Measurements from ENCODE around the gene TLR1.
"Not testable (repeated sequence)": the region's sequence is repeated elsewhere in the genome, so short reads cannot be mapped to it uniquely, and the experiment has no call there.

The TLR1 gene

DNA sequence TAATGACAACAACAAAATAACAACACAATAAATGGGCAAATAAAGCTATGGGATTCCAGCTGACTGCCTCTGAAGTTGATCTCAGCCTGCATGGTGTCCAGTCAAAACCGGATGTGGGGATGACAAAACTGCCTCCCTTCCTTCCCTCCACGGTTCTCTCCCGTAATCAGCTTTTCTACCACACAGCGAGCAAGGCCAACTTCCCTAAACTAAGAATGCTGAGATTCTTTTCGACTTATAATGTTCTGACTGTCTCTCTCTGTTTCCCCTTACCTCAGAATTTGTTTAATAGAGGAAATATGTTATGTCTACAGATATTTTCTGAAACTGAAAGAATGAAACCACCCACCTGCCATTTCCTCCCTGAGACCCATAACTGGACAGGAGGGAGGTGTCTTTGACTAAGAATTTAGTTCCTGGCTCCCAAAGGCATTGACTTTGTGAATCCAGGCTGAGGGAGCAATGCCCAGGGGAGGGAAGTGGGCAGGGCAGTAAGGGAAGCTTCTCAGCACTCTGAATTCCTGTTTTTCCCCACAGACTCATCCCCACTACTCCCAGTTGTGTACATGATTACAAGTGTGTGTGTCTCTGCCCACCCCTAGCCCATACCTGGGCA is 1.0 kb upstream of the TLR1 start:
- no peak for DNase-seq

DNA sequence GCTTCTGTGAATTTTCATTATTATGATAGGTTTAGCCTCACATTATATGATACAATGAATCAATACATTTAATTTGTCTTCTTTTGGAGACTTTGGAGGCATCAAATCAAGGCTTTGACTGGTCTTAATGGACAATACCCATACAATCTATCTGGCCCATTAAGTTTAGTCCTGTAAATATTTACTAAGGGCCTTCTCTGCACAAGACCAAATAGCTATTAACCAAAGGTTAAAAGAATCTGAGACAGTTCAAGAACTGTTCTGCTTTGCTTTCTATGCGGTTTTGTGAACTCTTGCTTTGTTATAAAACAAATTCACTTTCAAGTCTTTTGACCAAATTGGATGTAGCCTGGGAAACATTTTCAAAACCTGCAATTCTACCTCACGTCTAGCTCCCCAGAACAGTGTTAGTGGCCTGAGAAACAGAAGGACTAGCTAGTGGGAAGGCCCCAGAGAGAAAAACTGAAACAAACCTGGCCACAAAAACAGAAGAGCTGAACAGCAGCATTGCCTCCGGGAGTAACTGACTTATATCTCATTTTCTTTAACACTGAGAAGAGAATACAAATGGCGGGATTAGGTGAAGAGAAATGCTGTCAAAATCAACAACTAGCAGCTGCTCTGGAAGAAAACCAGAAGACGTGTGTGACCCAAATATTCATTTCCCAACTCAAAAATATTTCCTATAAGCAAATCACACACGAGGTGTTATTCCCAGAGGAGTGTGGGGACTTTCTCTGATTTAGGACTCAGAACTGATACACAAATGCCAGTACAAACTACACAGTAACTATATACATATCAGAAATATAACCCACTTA is 548 bp downstream of the TLR1 start:
- DNase-seq = no peak

DNA sequence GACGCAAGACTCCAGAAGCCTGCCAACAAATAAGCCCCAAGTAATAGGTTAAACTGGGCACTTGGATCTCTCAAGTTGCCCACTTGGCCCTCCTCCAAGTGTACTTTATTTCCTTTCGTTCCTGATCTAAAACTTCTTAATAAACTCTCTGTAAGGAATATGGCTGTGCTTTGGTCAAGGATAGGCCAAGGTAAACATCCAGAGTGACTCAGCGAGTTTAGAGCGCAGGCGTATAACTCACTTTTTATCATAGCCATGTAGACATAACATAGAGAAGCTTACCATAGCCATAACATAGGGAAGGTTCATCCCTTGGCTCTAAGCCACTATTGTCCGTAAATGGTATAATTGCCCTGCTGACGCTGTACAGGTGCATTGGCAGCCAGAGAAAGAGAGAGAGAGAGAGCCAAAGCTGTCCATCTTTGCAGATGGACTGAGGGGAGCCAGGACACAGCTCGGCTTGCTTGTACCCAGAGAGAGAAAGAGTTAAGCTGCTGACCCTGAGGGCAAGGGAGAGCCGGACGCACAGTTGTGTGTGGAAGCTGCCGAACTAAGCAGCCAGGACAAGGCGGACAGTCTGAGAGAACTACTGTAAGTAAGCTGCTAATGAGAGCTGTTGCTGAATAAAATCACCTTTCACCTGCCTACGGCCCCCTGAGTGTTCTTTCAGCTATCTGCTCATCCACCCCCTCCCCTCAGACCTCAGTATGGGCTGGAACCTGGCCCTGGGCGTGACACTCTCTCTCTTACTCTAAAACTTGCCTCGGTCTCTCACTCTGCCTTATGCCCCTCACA is 1.8 kb downstream of the TLR1 start:
- DNase-seq = no peak

DNA sequence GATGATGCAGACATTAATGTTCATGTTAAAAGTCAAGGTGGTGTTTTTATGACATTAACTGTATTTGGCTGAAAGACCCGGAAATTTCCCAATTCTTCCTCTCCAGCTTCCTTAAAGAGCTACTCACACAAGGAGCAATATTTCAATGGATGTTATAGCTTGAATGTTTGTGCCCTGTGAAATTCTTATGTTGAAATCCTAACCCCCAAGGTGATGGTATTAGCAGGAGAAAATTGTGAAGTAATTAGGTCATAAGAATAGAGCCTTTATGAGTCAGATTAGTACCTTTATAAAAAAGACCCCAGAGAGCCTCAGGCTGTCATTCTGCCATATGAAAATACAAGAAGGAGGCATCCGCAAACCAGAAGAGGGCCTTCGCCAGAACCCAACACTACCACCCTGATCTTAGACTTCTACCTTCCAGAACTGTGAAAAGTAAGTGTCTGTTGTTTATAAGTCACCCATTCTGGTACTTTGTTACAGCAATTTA is 3.6 kb downstream of the TLR1 start:
- DNase-seq = no peak

DNA sequence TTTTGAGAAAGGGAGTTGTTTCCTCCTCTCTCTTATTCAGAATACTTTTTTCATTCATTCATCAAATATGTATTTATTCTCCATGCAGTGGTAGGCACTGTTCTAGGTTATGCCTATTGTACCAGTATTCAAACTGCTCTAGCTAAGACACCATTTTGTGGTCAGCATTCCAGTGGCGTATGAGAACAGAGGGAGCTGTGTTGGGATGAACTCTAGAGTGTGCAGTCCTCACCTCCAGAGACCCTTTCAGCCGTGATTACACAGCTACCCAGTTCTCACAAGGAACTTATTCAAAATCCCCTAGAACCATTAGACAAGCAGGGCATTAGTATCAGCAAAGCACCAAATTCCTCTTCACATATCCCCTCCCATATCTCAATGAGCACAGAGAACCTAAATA is 4.2 kb downstream of the TLR1 start:
- DNase-seq = no peak

DNA sequence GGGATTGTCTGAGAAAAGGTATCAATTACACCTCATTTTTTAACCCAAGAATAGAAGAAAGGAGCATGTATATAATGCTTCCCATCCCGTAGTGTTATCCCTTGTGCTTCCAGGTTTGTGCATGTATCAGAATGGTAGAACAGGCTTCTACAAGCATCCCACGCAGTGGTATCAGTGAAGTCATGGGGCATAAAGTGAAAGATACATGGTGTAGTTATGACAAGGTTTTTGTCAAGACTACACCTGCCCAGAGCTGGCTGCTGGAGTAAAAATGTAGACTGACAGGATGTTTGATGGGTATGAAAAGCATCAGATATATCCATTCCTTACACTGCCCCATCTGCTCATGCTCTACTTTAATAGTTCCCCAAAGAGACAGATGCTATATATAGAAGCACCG is 9.5 kb downstream of the TLR1 start:
- no peak for DNase-seq

DNA sequence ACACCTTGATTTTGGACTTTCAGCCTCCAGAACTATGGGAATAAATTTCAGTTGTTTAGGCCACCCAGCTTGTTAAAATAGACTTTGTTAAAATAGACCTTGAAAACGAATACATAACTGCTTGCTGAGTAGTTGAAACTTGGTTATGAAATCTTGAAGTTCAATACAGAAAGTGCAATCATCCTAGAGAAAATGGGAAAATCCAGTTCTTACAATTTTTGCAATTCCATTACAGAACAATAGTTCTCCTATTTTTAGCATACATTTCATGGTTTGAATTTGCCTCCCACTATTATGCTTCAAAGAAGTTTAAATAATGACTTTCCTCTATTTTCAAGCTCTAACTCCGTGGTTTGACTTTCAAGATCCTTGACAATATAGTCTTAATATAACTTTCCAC is 10.5 kb downstream of the TLR1 start:
- DNase-seq = no peak

DNA sequence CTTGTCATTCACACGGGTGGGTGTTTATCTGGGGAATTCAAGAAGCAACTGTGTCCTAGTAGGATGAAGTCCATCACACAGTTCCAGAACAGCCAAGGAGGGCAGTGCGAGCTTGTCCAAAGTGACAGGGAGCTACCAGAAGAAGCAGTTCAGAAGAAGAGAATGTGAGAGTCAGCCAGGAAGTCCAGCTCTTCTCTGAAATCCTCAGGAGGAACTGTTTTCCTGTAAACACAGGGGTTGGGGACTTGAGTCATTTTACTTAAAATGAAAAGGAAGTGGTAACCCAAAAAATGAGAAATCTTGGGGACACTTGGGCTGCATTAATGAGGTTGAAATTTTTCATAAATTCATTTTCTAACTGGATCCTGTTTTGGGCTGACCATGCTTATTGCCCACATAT is 13.6 kb downstream of the TLR1 start:
- no peak for DNase-seq

DNA sequence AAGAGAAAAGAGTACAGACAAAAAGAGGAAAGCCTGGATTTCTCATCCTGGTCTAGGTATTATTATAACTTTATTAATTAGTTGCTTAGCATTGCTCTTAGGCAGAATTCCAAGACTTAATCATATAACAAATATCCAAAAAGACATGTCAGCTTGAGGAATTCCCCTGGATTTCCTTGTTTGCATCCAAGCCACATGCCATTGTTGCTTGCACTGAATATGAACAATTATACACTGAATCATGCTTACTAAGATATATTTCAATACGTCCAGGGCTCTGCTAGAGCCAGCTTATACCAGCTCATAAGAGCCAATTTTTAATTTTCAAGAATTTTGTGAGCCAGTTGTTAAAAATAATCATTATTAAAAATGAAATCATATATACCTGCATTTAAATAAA is 16.3 kb downstream of the TLR1 start:
- DNase-seq = no peak

DNA sequence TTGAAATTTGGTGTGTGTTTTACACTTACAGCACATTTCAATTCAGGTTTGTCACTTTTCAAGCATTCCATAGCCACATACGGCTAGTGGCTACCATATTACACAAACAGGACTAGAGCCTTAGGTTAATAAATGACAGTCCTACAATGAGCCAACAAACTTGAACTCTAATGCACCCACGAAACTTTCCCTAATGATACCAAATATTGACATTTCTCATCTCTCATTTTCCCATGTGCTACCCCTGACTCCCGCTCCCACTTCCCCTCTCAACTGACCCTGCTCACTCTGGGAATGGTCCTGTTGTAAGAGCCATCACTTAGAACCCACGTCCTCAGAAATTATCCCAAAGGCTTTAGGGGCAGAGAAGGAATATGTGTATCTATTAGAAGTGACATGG is 16.9 kb downstream of the TLR1 start:
- no peak for DNase-seq

DNA sequence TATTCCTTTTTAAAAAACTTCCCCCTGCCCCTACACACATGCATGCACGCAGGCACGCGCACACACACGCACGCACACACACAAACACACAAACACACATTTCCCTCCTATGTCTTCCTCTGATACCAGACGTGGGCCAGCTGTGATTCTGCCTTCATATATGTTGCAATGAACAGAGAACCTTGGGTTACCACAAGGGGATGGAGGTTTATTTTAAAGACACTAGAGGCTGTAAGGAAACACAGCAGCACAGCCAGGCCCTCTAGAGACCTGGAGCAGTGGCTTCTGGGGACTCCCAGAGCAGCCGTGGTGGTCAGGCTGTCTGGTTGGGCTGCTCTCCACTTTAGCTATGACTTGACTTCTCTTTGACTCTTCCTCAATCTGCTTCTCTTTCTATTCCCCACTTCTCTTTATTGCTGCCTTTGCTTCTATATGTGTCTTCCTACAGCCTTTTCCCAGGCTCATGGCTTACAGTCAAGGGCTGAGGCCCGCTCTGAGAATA is 18.6 kb downstream of the TLR1 start:
- DNase-seq = no peak

DNA sequence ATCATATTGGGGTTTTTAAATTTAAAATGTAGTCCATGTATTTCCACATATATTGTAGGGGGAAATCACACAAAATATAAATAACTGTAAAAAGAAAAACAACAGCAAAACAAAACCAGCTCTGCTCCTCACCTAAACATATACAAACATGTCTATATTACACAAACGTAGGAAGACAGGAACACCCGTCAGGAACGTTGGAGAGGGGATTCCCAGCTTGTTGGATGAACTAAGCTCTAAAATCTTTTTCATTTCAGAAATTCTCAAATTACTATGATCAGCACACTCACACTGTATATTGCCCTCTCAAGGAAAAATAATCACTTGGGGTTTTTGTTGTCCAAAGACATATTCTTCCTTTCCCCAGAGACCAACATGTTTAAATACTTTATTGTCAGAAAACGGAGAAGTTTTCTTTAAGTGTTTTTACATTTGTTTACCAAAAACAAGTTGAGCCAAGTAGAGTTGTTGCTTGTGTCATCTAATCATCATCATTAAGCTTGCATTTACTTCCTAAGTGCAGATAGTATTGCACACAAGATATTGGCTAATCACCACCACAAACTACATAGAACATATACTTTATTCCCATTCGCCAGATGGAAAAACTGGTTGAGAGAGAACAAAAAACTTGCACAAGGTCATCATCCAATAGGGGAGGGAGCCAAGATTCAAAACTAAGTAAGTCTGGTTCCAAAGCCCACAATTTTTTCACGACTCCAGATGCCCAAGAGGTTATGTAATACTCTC is 19.4 kb downstream of the TLR1 start:
- no peak for DNase-seq

DNA sequence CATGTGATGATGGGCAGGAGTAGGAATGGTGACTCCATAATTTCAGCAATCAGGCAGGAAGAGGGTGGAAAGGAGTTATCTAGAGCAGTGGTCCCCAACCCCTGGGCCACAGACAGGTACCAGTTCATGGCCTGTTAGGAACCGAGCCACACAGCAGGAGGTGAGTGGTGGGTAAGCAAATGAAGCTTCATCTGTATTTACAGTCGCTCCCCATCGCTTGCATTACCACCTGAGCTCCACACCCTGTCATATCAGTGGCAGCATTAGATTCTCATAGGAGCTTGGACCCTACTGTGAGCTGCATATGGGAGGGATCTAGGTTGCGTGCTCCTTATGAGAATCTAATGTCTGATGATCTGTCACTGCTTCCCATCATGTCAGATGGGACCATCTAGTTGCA is 20.4 kb downstream of the TLR1 start:
- DNase-seq = no peak

DNA sequence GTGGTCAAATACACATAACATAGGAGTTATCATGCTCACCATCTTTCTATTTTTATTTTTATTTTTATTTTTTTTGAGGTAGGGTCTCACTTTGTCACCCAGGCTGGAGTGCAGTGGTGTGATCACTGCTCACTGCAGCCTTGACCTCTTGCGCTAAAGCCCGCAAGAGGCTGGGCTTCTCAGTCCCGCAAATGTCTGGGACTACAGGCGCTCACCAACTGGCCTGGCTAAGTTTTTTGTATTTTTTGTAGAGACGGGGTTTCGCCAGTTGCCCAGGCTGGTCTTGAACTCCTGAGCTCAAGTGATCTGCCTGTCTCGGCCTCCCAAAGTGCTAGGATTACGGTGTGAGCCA is 21.5 kb downstream of the TLR1 start:
- DNase-seq = no peak

DNA sequence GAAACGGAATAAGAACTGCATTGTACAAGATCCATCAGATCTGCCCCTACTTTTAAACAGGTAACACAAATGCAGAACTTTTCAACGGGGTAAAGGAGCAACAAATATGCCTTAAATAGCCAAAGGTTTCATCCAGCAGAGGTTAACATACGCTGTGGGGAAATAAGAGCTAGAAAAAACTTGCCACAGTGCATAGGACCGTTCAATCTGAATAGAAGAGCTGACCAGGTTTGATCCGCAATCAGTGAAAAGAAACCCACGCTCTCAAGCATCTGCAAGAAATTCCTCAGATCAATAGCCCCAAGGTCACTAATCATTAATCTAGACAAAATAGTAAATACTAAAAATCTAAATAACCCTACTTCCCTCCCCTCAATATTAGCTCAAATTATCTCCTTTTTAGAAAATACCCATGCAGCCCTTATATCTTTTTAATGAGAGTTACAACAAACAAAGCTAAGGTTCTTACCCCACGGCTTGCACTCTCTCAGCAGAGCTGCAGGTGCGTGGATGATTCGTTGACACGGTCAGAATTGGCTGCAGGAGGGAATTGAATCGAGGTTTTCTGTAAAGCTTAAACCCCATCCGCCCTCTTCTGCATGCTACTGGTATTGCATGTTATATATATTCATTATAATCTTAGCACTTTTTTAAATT is 22.0 kb downstream of the TLR1 start, which contains the start of gene TLR10:
Gene TLR10 (minus strand): TSS at position 539 of the 657 bp plus-strand sequence. CDS start 7,400 bp downstream, outside the sequence.
- DNase-seq = no peak

DNA sequence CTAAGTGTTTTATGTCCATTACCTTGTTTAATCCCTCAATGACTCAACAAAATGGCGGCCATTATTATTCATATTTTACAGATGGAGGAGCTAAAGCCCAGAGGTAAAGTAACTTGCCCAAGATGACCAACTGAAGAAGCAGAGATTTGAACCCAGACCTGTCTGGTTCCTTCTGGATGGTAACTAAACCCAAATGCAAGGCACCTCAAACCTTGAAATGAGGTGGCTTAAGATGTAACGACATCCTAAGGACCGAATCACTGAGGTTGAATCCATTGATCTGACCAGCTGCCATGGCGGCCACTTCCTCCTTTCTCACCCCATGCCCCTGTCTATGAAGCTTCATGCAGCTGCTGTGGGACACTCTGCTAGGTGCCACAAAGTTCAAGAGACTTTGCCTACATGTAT is 22.7 kb downstream of the TLR1 start:
- DNase-seq = no peak

DNA sequence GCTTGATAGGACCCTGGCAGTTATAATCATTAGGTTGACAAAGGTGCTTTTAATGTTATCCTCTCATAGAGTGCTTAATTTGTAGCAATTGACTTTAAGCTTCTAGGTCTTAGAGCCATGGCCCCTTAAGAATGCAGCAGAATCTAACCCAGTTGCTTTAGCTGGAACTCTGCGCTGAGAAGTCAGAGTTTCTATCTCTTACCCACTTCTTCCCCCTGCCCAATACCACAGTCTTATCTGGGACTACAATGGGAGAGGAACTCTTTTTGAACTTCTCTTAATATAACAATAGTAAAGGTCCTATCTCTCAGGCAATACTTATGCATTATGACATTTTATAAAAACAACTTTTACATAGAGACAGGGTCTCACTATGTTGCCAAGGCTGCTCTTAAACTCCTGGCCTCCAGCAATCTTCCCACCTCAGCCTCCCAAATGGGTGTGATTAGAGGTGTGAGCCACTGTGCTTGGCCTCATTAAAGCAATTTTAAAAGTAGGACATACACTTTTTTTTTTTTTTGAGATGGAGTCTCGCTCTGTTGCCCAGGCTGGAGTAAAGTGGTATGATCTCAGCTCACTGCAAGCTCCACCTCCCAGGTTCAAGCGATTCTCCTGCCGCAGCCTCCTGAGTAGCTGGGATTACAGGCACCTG is 23.6 kb downstream of the TLR1 start:
- DNase-seq = no peak

DNA sequence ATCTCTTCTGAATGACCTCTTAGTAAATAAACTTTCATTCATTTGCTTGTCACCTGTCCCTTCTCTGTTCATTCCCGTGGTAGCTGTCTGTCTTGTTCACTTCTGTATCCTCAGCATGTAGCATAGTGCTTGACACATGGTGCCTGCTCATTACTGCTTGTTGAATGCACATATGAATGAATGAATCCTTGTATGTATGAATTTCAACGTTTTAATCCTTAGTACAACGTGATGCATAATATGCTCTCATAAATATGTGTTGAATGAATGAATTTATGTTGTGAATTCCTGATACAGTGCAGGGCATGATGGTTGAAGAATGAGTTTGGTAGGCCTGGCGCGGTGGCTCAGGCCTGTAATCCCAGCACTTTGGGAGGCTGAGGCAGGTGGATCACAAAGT is 24.8 kb downstream of the TLR1 start:
- no peak for DNase-seq

DNA sequence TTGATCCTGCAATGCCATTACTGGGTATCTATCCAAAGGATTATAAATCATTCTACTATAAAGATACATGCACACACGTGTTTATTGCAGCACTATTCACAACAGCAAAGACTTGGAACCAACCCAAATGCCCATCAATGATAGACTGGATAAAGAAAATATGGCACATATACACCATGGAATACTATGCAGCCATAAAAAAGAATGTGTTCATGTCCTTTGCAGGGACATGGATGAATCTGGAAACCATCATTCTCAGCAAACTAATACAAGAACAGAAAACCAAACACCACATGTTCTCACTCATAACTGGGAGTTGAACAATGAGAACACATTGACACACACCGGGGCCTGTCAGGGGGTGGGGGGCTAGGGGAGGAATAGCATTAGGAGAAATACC is 26.7 kb downstream of the TLR1 start:
- DNase-seq = not testable (repeated sequence)

DNA sequence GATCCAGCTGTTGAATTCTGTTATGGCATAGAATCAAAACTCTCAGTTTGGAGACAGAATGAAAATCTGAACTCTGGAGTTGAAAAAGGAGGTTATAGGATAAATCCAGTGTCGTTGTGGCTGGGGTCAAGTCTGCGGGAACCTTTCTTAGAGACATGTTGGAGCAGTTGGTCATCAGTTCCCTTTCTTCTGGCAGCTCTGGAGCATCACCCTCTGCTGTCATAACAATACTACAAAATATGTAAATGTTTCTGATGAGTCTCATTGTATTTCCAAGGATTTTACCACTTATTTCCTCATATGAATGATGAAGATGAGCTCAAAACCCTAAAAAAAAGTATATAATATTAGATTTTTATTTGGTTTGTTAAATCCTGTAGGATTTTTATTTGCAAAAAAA is 29.3 kb downstream of the TLR1 start:
- DNase-seq = no peak

DNA sequence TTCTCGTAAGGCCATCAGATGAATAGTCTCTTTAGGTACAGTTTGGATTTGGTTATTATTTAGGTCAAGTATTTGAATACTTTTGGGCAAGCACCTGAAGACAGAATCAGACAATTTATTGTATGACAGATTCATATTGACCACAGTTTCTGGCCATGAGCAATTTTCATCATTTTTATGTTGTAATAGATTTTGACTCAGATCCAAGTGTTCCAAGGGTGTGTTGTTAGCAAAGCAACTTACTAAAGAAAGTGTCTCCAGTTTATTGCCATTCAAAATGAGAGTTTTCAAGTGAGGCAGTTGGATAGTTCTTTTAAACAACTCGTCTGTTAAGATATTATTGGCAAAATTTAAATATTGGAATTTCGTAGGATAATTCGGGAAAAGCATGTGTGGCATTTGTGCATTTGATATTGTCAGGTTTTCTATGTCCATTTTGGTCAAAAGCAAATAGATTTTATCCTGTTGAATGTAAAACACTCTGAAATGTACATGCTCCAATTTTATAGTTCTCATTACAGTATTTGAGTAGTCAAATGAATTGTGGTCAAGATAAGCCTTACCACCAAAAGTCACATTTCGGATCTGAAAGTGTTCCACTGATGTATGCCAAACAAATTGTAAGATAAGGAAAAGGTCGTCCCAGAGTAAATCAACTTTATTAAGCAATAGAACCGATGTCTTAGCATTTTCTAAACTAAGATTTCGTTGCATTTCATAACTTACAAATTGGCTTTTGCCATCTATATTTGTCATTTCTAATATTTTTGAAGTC is 30.2 kb downstream of the TLR1 start:
- no peak for DNase-seq
